Renal pelvis (tissue), 4 donors: ENCODE results near the gene MOXD1. TPM values are rescaled to one million over a fixed set of nuclear protein-coding genes. Genes with fewer than 3 reads are reported as not detected.
"Not testable (repeated sequence)": the region's sequence is repeated elsewhere in the genome, so short reads cannot be mapped to it uniquely, and the experiment has no call there.

Experiments
- DNase-seq: peaks from one replicate; pipeline ENCODE4 v3.0.0-alpha.2; 2013
- polyA plus RNA-seq, 3 donors: library from polyadenylated mRNA; unstranded; fragments of 120-200 nt; gene quantifications; one replicate each; pipeline ENCODE4 v1.2.1, GENCODE V29; 2013; ENCODE audit not compliant: insufficient read length in 3 of 3

Gene MOXD1
- polyA plus RNA-seq, 3 donors, result 168 to 201 (median 182) TPM

- DNase-seq, result peak; percentile 38
These were observed 102.8 kb downstream of the MOXD1 start for GRCh38 chr6:132298344-132298949.

GRCh38 chr6:132289756-132290155 is 111.5 kb downstream of the MOXD1 start:
- DNase-seq, result no peak

- no peak for DNase-seq
These were observed 114.2 kb downstream of the MOXD1 start for GRCh38 chr6:132287101-132287500.

GRCh38 chr6:132286298-132287019 is 114.8 kb downstream of the MOXD1 start:
- DNase-seq, result no peak

GRCh38 chr6:132285004-132285780 is 116.1 kb downstream of the MOXD1 start:
- DNase-seq, result no peak

- no peak for DNase-seq
These were observed 118.6 kb downstream of the MOXD1 start for GRCh38 chr6:132282696-132283095.

- DNase-seq, result no peak
These were observed 120.8 kb downstream of the MOXD1 start for GRCh38 chr6:132280436-132280835.

- peak; percentile 76 for DNase-seq
These were observed 121.6 kb downstream of the MOXD1 start for GRCh38 chr6:132279592-132280139.

GRCh38 chr6:132275066-132275970 is 126.0 kb downstream of the MOXD1 start:
- DNase-seq, result no peak

- DNase-seq, result no peak
These were observed 128.5 kb downstream of the MOXD1 start for GRCh38 chr6:132272776-132273175.

GRCh38 chr6:132270726-132271402 is 130.4 kb downstream of the MOXD1 start:
- no peak for DNase-seq

GRCh38 chr6:132268666-132269065 is 132.6 kb downstream of the MOXD1 start:
- DNase-seq, result not testable (repeated sequence)

GRCh38 chr6:132268209-132268608 is 133.1 kb downstream of the MOXD1 start:
- DNase-seq, result no peak

GRCh38 chr6:132265451-132266097 is 135.7 kb downstream of the MOXD1 start:
- DNase-seq, result no peak

GRCh38 chr6:132264021-132264500 is 137.2 kb downstream of the MOXD1 start:
- DNase-seq, result no peak

- no peak for DNase-seq
These were observed 139.9 kb downstream of the MOXD1 start for GRCh38 chr6:132261354-132261753.

GRCh38 chr6:132259070-132259469 is 142.2 kb downstream of the MOXD1 start:
- no peak for DNase-seq

- no peak for DNase-seq
These were observed 143.7 kb downstream of the MOXD1 start for GRCh38 chr6:132257561-132257960.

GRCh38 chr6:132256457-132256856 is 144.8 kb downstream of the MOXD1 start:
- DNase-seq, result no peak

- no peak for DNase-seq
These were observed 147.4 kb downstream of the MOXD1 start for GRCh38 chr6:132253906-132254305.
